Activated CD8-positive, alpha-beta T cell treated with anti-CD3 and anti-CD28 coated beads, Interleukin-2, amount 10 ng/mL, durations not matched to agents 7 days and 5 days (primary cell): ENCODE data around the gene TBCD. TPM values are rescaled to one million over a fixed set of nuclear protein-coding genes. Genes with fewer than 3 reads are reported as not detected.
A peak's percentile ranks its signal among the peaks of the same experiment; 100 is the strongest.

Source experiments
- ATAC-seq: fragments of 150-1000 bp; cut with Tn5 transposase; one replicate; pipeline ENCODE4 v1.10.0; 2021; ENCODE audit warnings: moderate library complexity
- CTCF ChIA-PET: fragments of 350-600 bp; sonication (Branson Sonifier 250); formaldehyde crosslinking; loops from one replicate; lab custom pipeline; 2021; ENCODE audit warnings: antibody characterized with exemption; lab: Charles Lee
- POLR2A ChIA-PET: fragments of 350-600 bp; sonication (Branson Sonifier 250); formaldehyde crosslinking; loops from one replicate; lab custom pipeline; 2021; ENCODE audit warnings: antibody characterized with exemption; lab: Charles Lee
- DNase-seq: peaks from one replicate; pipeline ENCODE4 v3.0.0-alpha.2; 2020
- H3K27ac Mint-ChIP-seq: one replicate; pipeline ENCODE4 v1.8.0; 2021; ENCODE audit warnings: mild to moderate bottlenecking, mixed read lengths
- H3K27me3 Mint-ChIP-seq: one replicate; pipeline ENCODE4 v1.8.0; 2021; ENCODE audit warnings: low read depth, mixed read lengths
- H3K36me3 Mint-ChIP-seq: one replicate; pipeline ENCODE4 v1.8.0; 2021; ENCODE audit warnings: low read depth, mixed read lengths
- H3K4me1 Mint-ChIP-seq: one replicate; pipeline ENCODE4 v1.8.0; 2021; ENCODE audit warnings: low read depth, mixed read lengths
- H3K4me3 Mint-ChIP-seq: one replicate; pipeline ENCODE4 v1.8.0; 2021; ENCODE audit warnings: mild to moderate bottlenecking, mixed read lengths
- H3K9me3 Mint-ChIP-seq: one replicate; pipeline ENCODE4 v1.8.0; 2022; ENCODE audit warnings: mixed read lengths; ENCODE audit not compliant: insufficient read depth
- total RNA-seq, 2 experiments: library from RNA; stranded (reverse); gene quantifications; one replicate each; pipeline ENCODE4 v1.2.3, GENCODE V29; 2021

TBCD gene
- total RNA-seq = 100 to 1,000 TPM; 112 to 122 TPM

DNA sequence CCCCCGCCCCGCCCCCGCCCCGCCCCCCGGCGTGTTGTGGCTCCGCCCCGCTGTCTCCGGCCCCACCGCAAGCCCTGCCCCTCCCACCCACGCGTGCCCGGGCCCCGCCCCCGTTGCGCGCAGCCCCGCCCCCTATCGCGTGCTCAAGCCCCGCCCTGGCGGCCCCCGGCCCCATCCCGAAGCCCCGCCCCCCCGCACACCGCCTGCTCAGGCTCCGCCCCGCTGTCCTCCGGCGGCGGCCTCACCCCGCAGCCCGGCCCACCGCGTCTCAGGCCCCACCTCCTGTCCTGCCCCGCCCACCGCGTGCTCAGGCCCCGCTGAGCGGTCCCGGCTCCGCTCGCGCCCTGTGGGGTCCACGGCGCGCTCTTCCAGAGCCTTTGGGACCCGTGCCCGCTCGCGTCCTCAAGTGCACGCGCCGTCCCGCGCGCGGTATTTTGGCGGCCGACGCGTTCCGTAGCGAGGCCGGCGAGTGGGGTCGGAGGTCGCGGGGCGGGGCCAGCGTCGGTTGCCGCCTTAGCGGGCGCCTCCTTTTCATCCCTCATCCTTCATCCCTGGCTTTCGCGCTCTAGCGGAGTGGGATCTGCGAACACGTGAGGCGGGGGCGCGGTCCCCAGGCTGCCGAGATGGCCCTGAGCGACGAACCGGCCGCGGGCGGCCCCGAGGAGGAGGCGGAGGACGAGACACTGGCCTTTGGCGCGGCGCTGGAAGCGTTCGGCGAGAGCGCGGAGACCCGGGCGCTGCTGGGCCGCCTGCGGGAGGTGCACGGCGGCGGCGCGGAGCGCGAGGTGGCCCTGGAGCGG is at the start of gene TBCD:
TSS of gene TBCD (plus strand) at position 495 of the 800 bp plus-strand sequence. CDS start at position 624, 129 bp downstream.
- Mint-ChIP-seq H3K4me3 (peak within 1 kb of the TSS; percentile 83), H3K4me1 (peaks cover 29% of the 10 kb centered on the region), H3K27ac (peak within 1 kb of the TSS; percentile 69), H3K27me3 (no peaks in the 10 kb centered on the region), H3K36me3 (peaks cover 7% of the 10 kb centered on the region), H3K9me3 (no peaks in the 10 kb centered on the region)
- ATAC-seq (peak; percentile 87), DNase-seq (peak; percentile 90)
- ChIA-PET CTCF (no interaction called here), POLR2A (no interaction called here)

DNA sequence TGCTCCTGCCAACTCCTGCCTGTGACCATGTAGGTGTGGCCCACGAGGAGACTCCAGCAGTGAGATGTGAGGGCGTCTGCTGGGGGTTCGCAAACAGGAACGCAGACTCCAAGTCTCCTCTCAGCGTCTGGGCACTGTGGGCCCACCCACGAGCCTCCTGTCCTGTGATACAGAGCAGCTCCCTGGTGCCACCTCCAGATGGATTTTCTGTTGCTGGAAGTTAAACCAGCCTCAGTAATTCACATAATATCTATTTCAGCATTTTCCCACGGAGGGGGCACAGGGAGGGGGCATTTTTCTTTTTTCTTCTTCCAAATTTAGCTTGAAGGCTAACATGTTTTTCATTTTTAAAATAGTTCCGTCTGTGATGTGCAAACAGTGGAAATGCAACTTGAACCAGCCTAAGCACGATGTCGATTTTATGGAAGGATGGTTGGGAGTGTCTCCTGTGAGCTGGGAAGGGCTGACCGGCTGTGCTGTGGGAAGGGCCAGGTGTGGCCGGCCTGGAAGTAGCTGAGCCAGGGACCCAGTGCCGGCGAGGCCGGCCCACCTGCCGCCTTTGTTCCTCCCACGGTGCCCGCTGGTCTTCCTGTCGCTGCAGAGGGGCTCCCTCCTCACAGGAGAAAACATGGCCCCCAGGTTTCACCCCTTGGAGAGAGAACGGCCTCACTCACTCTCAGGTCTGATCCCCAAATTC is 49.5 kb upstream of the TBCD start:
- CTCF ChIA-PET = no interaction called here
- no peak for DNase-seq
- Mint-ChIP-seq H3K4me3 (no peak overlapping the region), H3K27ac (no peak overlapping the region), H3K9me3 (no peaks in the 10 kb centered on the region), H3K27me3 (peaks cover 2% of the 10 kb centered on the region), H3K36me3 (no peaks in the 10 kb centered on the region), H3K4me1 (peaks cover 5% of the 10 kb centered on the region)
- no peak for ATAC-seq
- POLR2A ChIA-PET = no interaction called here

DNA sequence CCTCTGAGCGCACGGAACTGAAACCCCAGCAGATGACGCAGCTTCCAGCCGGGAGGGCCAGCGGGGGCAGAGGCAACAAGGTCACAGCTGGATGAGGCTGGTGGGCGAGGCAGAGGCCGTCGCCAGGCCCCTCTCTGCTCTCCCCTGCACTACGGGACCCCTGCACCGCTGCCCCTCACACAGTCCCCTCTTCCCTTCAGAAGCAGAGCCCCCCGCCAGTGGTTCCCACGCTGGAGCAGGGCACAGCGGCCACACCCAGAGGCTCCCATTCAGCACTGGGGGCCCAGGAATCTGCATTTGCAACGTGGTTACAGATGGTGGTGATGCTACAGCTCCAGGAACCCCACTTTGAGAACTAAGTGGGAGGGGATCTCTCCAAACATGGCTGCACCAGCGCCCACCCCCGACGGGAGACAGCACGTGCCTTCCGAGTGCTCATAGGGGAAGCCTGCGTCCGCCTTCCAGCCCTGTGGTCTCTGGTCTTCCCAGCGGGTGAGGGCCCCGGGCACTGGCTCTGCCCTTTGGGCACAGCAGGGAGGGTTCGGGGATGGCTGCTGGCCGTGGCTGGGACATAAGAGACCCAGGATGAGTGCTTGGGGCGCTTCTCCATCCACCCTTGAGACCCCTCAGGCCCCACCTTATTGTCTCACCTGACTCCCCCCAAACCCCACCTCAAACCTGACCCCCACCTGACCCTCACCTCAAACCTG is 48.7 kb upstream of the TBCD start:
- Mint-ChIP-seq H3K36me3 (no peaks in the 10 kb centered on the region), H3K27ac (no peak overlapping the region), H3K9me3 (no peaks in the 10 kb centered on the region), H3K27me3 (peaks cover 2% of the 10 kb centered on the region), H3K4me3 (no peak overlapping the region), H3K4me1 (peaks cover 5% of the 10 kb centered on the region)
- CTCF ChIA-PET = no interaction called here
- DNase-seq (no peak), ATAC-seq (no peak)
- POLR2A ChIA-PET = no interaction called here

DNA sequence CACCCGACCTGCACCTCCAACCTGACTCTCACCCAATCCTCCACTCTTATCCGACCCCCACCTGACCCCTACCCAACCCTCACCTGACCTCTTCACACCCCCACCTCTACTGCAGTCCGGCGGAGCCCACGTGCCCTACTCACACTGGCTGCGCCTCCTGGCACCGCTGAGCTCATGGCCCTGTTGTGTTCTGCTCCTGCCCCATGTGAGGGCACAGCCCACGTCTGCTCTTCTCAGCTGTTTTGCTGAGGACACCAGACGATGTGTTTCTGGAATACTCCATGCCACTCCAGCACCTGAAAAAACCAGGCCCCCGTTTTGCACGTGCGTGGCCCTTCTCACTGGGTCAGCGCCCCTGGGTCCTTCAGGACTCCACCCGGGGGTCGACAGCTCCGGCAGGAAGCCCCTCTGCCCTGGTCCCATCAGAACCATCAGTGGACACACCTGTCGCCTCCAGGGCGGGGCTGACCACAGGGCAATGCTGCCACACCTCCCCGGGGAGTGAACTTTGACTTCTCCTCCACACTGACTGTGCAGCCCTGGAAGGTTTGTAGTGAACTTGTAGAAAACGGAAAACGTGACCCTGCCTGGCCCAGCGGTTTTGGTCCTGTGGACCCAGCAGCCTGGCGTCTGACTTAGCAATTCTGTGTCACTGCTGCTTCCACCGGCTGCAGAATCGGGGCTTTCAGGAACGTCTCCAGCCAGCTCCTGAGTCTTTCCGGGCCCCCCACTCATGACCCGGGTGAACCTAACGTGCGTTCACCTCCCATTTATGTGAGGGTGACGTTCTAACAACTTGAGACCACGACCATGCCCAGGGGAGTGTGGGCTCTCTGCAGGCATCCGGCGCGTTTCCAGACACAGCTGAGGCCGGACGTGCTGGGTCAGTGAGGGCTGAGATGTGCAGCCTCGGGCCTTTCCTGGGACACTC is 47.7 kb upstream of the TBCD start:
- ATAC-seq (no peak), DNase-seq (no peak)
- no peak overlapping the region for H3K27ac Mint-ChIP-seq
- ChIA-PET CTCF (no interaction called here), POLR2A (no interaction called here)
- H3K4me3 Mint-ChIP-seq = no peak overlapping the region
- H3K36me3 Mint-ChIP-seq = no peaks in the 10 kb centered on the region
- H3K27me3 Mint-ChIP-seq = peaks cover under 1% of the 10 kb centered on the region
- H3K4me1 Mint-ChIP-seq = peaks cover 4% of the 10 kb centered on the region
- no peaks in the 10 kb centered on the region for H3K9me3 Mint-ChIP-seq

DNA sequence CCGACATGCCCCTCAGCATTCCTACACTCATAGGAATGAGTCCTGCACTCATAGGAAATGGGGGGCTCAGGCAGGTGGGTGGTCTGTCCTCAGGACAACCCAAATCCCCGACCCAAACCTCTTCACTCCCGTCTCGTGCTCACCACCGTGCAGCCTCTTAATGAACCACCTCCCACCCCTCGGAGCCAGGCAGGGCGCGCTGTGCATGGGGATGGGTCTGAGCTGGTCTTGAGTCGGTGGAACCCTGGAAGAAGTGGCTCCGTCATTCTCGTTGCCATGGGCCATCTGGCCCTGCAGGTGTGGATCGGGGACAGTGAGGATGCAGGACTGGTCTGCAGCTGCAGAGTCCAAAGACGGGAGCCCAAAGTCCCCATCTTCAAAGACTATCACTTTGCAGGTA is 47.0 kb upstream of the TBCD start:
- Mint-ChIP-seq H3K4me3 (no peak overlapping the region), H3K4me1 (no peaks in the 10 kb centered on the region), H3K36me3 (no peaks in the 10 kb centered on the region), H3K27ac (no peak overlapping the region), H3K27me3 (no peaks in the 10 kb centered on the region), H3K9me3 (no peaks in the 10 kb centered on the region)
- ATAC-seq (no peak), DNase-seq (no peak)
- ChIA-PET POLR2A (no interaction called here), CTCF (no interaction called here)

DNA sequence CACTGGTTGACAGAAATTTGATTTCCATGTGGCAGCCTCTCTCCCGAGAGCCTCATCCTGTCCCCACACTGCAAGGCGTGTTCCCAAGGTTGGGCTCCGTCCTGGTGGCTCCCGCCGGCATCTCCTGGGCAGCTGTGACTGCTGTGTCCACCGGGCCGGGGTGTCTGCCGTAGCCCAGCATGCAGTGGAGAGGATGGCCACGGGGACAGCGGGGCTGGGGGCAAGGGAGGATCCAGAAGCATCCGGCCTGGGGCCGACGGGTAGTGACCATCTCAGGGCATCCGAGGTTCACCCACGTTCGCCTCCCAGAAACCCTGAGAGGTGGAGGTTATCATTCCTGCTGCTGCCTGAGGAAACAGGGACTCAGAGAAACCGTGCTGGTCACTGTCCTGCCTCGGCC is 46.1 kb upstream of the TBCD start:
- ATAC-seq (no peak), DNase-seq (no peak)
- ChIA-PET CTCF (no interaction called here), POLR2A (no interaction called here)
- Mint-ChIP-seq H3K36me3 (no peaks in the 10 kb centered on the region), H3K27me3 (no peaks in the 10 kb centered on the region), H3K9me3 (no peaks in the 10 kb centered on the region), H3K27ac (no peak overlapping the region), H3K4me1 (no peaks in the 10 kb centered on the region), H3K4me3 (no peak overlapping the region)

DNA sequence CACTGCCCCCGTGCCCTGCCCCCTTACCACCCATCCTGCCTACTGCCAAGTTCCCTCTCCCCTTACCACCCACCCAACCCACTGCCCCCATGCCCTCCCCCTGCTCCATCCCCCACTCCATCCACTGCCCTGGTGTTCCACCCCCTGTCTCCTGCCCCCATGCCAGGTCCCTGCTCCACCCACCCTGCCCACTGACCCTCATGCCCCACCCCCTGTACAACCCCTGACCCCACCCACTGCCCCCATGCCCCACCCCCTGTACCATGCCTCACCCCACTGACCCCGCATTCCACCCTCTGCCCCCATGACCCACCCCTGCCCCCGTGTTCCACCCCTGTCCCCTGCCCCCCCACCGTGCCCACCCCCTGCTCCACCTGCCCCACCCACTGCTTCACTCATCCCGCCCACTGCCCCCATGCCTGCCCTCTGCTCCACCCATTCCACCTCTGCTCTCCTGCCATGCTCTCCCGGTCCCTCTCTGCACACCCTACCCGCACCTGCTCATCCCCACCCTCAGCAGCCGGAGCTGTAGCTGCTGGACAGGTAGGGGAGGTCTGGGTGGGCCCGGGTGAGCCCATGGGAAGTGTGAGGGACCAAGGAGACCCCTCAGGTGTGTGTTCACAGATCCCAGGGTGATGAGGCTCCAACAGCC is 42.7 kb upstream of the TBCD start:
- DNase-seq = no peak
- H3K27ac Mint-ChIP-seq = no peak overlapping the region
- peaks cover 2% of the 10 kb centered on the region for H3K4me1 Mint-ChIP-seq
- H3K4me3 Mint-ChIP-seq = no peak overlapping the region
- H3K36me3 Mint-ChIP-seq = no peaks in the 10 kb centered on the region
- CTCF ChIA-PET = no interaction called here
- POLR2A ChIA-PET = no interaction called here
- ATAC-seq = no peak
- no peaks in the 10 kb centered on the region for H3K27me3 Mint-ChIP-seq
- H3K9me3 Mint-ChIP-seq = no peaks in the 10 kb centered on the region

DNA sequence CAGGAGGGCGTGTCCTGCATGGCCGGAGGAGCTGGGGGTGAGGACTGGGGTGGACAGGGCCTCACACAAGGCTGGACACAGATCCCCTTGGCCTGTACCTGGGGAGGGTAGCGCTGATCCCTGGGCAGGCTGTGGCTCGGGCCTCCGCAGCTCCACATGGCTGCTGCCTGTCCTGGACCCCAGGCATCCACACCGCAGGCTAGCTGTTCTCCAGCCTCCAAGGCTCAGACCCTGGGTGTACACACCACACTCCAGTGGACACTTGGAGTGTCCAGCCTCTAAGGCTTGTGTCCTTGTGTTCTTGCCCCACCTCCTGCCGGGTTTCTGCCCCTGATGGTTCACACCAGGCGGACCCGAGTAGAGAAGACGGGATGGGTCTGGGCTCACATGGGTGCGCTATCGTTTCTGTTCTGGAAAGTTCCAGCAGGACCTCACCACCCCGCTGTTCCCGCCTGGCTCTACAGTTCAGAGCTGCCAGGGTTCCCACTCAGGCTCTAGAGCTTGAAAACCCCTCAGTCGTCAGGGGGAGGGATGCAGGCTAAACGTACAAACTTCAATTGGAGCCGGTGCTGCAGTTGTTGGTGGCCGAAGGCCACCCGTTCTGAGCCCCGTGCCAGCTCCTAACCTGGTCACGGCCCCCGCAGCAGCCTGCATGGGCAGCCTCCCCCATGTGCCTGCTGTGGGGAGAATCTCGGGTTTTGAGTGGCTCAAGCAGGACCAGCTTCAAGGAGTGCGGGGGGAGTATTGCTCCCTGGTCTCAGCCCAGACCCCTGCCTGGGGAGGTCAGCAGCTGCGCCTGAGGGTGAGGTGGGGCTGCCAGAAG is 42.0 kb upstream of the TBCD start:
- no peak overlapping the region for H3K27ac Mint-ChIP-seq
- ChIA-PET POLR2A (no interaction called here), CTCF (no interaction called here)
- H3K4me1 Mint-ChIP-seq = peaks cover 2% of the 10 kb centered on the region
- H3K4me3 Mint-ChIP-seq = no peak overlapping the region
- no peak for DNase-seq
- no peaks in the 10 kb centered on the region for H3K27me3 Mint-ChIP-seq
- ATAC-seq = no peak
- H3K36me3 Mint-ChIP-seq = no peaks in the 10 kb centered on the region
- no peaks in the 10 kb centered on the region for H3K9me3 Mint-ChIP-seq

DNA sequence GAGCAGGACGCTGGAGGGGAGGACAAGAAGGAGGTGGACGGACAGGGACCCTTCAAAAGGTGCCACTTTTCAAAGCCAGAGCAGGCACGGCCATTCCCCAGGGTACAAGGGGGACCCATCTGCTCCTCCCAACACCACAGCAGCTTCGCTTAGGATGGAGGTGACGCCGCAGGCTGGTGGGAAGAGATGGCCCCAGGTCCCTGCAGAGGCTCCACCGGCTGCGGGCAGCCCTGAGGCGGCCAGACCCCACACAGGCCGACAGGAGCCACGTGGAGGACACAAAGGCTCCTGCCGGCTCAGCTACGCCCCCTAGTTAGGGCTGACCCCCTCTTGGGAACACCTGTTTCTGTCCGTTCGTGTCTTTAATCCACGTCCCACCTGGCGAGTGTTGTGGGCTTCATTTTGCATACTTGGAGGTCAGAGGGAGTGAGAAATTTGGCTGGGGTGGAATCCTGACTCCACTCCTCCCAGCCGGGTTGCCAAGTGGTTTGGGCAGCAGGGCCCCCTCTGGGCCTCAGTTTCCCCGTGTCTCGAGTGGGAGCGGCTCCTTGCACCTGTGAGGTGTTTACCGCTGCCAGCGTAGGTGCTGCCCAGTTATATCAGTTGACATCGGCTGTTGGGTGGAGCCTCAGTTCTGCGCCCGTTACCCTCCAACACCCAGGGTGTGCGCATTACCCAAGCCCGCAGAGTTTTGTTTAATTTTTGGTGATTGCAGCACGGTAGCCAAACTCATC is 41.2 kb upstream of the TBCD start:
- peaks cover 2% of the 10 kb centered on the region for H3K4me1 Mint-ChIP-seq
- no peak for DNase-seq
- no peak for ATAC-seq
- H3K4me3 Mint-ChIP-seq = no peak overlapping the region
- POLR2A ChIA-PET = no interaction called here
- no peaks in the 10 kb centered on the region for H3K27me3 Mint-ChIP-seq
- no peaks in the 10 kb centered on the region for H3K36me3 Mint-ChIP-seq
- CTCF ChIA-PET = no interaction called here
- H3K9me3 Mint-ChIP-seq = no peaks in the 10 kb centered on the region
- no peak overlapping the region for H3K27ac Mint-ChIP-seq

DNA sequence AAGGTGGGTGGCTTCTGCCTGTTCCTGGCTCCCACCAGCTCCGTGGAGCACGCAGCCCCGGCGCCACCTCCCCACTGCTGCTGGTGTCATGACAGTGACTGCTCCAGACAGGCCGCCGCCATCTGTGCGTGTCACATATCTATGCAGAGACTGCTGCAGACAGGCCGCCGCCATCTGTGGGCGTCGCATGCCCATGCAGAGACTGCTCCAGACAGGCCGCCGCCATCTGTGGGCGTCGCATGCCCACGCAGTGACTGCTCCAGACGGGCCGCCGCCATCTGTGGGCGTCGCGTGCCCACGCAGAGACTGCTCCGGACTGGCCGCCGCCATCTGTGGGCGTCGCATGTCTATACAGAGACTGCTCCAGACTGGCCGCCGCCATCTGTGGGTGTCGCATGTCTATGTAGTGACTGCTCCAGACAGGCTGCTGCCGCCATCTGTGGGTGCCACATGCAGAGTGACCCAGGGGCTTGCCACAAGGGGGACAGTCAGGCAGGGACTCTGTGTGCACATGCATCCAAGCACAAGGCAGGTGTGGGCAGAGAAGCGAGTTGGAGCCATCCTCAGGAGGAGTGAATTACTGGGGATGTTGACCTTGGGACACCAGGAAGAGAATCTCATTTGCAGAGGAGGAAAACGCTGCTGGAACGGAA is 38.7 kb upstream of the TBCD start:
- no peak overlapping the region for H3K4me3 Mint-ChIP-seq
- POLR2A ChIA-PET = interaction anchor here (1.3 kb wide), 1 partner anchor 44 kb away, joined by 3 read pairs; no protein-coding TSS in a partner anchor
- H3K36me3 Mint-ChIP-seq = peaks cover 6% of the 10 kb centered on the region

More for the DNA sequence above, 38.7 kb upstream of the TBCD start:
- Mint-ChIP-seq H3K4me1 (peaks cover 20% of the 10 kb centered on the region), H3K27ac (no peak overlapping the region), H3K9me3 (no peaks in the 10 kb centered on the region), H3K27me3 (no peaks in the 10 kb centered on the region)
- DNase-seq (no peak), ATAC-seq (no peak)
- CTCF ChIA-PET = no interaction called here
